ENCODE results near the gene LPCAT1. TPM values are rescaled to one million over a fixed set of nuclear protein-coding genes. Genes with fewer than 3 reads are reported as not detected.
A peak's percentile ranks its signal among the peaks of the same experiment; 100 is the strongest.
"Not testable (repeated sequence)": the region's sequence is repeated elsewhere in the genome, so short reads cannot be mapped to it uniquely, and the experiment has no call there.

Gene LPCAT1
- total RNA-seq, 2 donors from 2014 or later = 31.3 to 37.7 TPM

GRCh38 chr5:1541702-1542400 is 18.1 kb upstream of the LPCAT1 start:
- no peaks in the 10 kb centered on the region for H3K27me3 Mint-ChIP-seq (ENCODE audit: low read depth)
- ATAC-seq (replicated peaks in 1 of 2) (no peak), DNase-seq (no peak)
- no peak overlapping the region for H3K27ac Mint-ChIP-seq
- peaks cover 7% of the 10 kb centered on the region for H3K4me1 Mint-ChIP-seq (ENCODE audit: low read depth)
- H3K4me3 Mint-ChIP-seq = no peak overlapping the region
- H3K36me3 Mint-ChIP-seq (ENCODE audit: insufficient read depth in 2 of 2) = no peaks in the 10 kb centered on the region
- no peaks in the 10 kb centered on the region for H3K9me3 Mint-ChIP-seq

DNA sequence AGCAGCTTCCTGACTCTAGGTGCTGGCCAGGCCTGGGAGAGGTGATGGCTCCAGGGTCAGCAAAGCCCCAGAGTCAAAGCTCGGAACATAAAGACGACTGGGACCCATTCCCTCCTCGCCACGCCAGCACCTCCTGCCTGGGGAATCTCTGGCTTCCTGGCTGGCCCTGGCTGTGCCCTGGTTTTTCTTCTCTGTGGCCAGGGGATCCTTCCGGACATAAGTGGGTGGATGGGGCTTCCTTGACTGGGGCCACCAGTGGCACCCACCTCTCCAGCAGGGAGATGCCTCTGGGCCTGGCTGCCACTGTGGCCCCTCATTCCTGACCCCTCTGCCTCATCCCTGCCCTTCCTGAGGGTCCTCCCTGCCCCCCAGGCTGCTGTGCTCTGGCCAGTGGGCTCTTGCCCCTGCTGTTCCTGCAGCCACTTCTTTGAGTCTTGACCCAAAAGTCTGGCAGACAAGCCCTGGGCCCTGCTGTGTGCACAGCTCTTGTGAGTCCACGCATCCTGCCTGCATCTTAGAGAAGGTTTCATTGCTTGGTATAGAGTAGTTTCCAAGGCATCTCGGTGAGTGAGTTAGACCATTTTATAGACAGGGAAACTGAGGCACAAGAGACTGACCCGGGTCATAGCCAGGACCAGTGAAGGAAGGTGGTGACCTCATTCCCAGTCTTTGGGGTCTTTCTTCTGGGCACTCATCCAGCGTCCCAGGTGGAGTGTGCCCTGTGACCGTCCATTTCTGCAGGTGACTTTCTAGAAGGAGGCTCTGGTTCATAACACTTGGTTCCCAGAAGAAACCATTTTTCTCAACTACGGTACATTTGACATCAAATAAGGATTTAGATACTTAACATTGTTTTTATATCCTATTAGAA is 17.3 kb upstream of the LPCAT1 start:
- H3K36me3 Mint-ChIP-seq (ENCODE audit: insufficient read depth in 2 of 2) = no peaks in the 10 kb centered on the region
- H3K9me3 Mint-ChIP-seq = no peaks in the 10 kb centered on the region
- no peak overlapping the region for H3K4me3 Mint-ChIP-seq
- H3K27me3 Mint-ChIP-seq (ENCODE audit: low read depth) = no peaks in the 10 kb centered on the region
- ATAC-seq (replicated peaks in 1 of 2) (no peak), DNase-seq (no peak)
- no peak overlapping the region for H3K27ac Mint-ChIP-seq
- peaks cover 15% of the 10 kb centered on the region for H3K4me1 Mint-ChIP-seq (ENCODE audit: low read depth)

- no peak overlapping the region for H3K4me3 Mint-ChIP-seq
- H3K27ac Mint-ChIP-seq = no peak overlapping the region
- no peak for ATAC-seq (replicated peaks in 1 of 2)
- H3K27me3 Mint-ChIP-seq (ENCODE audit: low read depth) = no peaks in the 10 kb centered on the region
- no peaks in the 10 kb centered on the region for H3K9me3 Mint-ChIP-seq
- peaks cover 22% of the 10 kb centered on the region for H3K4me1 Mint-ChIP-seq (ENCODE audit: low read depth)
- no peaks in the 10 kb centered on the region for H3K36me3 Mint-ChIP-seq (ENCODE audit: insufficient read depth in 2 of 2)
- DNase-seq = no peak
These were observed 16.4 kb upstream of the LPCAT1 start for GRCh38 chr5:1540166-1540565.

DNA sequence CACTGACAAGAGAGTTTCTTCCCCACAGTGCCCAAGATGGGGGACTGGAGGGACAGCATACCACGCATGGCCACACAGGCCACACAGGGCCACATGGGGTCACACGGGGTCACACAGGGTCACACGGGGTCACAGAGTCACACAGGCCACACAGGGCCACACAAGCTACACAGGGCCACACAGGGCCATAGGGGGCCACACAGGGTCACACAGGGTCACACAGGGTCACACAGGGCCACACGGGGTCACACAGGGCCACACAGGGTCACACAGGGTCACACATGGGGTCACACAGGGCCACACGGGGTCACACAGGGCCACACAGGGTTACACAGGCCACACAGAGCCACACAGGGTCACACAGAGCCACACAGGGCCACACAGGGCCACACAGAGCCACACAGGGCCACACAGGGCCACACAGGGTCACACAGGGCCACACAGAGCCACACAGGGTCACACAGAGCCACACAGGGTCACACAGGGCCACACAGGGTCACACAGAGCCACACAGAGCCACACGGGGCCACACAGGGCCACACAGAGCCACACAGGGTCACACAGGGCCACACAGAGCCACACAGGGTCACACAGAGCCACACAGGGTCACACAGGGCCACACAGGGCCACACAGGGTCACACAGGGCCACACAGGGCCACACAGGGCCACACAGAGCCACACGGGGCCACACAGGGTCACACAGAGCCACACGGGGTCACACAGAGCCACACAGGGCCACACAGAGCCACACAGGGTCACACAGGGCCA is 15.8 kb upstream of the LPCAT1 start:
- H3K27ac Mint-ChIP-seq, DNase-seq: not testable (repeated sequence)

DNA sequence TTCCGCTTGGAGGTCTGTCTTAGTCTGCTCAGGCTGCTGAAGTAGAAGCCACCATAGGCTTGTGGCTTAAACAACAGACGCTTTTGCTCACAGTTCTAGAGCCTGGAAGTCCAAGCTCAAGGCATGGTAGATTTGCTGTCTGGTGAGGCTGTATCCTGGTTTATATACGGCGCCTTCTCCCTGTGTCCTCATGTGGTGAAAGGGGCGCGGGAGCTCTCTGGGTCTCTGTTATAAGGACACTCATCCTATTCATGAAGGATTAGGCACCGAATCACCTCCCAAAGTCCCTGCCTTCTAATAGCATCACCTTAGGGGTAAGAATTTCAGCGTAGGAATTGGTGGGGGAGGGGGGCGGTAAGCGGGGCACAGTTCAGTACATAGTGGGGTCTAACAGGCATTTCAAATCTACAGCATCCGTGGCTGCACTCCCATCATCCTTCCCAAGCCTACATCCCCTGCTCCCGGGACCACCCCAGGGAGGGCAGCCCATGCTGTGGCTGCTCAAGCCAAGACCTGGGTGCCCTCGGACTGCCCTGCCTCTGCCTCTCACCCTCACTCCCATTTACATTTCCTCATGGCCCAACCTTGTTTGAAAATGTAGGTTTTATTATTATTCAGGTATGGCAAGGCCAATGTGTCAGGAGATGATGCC is 15.1 kb upstream of the LPCAT1 start:
- H3K27me3 Mint-ChIP-seq (ENCODE audit: low read depth) = no peaks in the 10 kb centered on the region
- H3K4me1 Mint-ChIP-seq (ENCODE audit: low read depth) = peaks cover 22% of the 10 kb centered on the region
- no peaks in the 10 kb centered on the region for H3K36me3 Mint-ChIP-seq (ENCODE audit: insufficient read depth in 2 of 2)

More for the DNA sequence above, 15.8 kb upstream of the LPCAT1 start:
- not testable (repeated sequence) for ATAC-seq (replicated peaks in 1 of 2); H3K4me3 Mint-ChIP-seq; H3K9me3 Mint-ChIP-seq; H3K27me3 Mint-ChIP-seq (ENCODE audit: low read depth); H3K36me3 Mint-ChIP-seq (ENCODE audit: insufficient read depth in 2 of 2)
- H3K4me1 Mint-ChIP-seq (ENCODE audit: low read depth) = peaks cover 22% of the 10 kb centered on the region

DNA sequence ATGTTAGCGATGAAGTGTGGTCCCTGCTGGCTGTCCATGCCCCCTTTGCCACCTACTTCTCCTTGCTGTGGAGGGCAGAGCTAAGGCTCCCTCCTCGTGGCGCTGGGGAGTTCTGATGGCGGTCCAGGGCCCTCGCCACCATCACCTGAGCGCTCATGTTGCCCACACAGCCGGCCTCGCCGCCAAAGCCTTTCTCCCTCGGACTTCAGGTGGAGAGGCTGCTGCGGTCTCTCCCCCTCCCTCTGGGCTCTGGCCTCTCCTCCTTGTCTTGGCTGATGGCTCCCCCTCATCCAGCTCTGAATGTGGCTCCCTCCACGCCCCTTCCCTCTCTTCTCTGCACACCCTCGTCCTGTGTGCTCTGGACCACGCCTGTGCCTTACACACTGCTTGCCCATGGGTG is 14.5 kb upstream of the LPCAT1 start:
- H3K27me3 Mint-ChIP-seq (ENCODE audit: low read depth) = no peaks in the 10 kb centered on the region
- no peaks in the 10 kb centered on the region for H3K9me3 Mint-ChIP-seq
- DNase-seq (no peak), ATAC-seq (replicated peaks in 1 of 2) (no peak)
- no peak overlapping the region for H3K4me3 Mint-ChIP-seq
- no peaks in the 10 kb centered on the region for H3K36me3 Mint-ChIP-seq (ENCODE audit: insufficient read depth in 2 of 2)
- H3K27ac Mint-ChIP-seq = no peak overlapping the region
- peaks cover 22% of the 10 kb centered on the region for H3K4me1 Mint-ChIP-seq (ENCODE audit: low read depth)

More for the DNA sequence above, 15.1 kb upstream of the LPCAT1 start:
- no peak for ATAC-seq (replicated peaks in 1 of 2)
- Mint-ChIP-seq H3K9me3 (no peaks in the 10 kb centered on the region), H3K27ac (no peak overlapping the region), H3K4me3 (no peak overlapping the region)
- no peak for DNase-seq

DNA sequence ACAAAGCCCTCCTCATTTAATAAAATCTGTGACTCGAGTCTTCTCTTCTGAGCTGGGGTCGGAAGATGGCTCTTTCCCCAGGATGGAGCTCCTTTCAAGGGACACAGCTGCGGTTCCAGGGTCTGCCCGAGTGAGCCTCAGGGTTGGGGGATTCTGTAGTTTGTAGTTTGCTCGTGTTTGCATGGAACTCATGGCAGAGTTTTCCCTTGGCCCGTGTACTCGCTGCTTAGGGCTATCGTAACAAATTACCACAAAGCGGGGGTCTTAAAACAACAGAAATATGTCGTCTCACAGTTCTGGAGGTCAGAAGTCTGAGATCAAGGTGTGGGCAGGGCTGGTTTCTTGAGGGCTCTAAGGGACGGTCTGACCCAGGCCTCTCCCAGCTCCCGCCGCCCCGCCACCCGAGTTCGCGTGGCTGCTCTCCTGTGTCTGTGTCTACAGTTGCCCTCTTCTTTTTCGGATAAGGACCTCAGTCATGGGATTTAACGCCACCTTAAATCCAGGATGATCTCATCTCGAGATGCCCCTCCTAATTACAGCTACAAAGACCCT is 13.9 kb upstream of the LPCAT1 start:
- ATAC-seq (replicated peaks in 1 of 2) (no peak), DNase-seq (no peak)
- Mint-ChIP-seq H3K4me3 (peak overlapping the region in 1 of 2 donors; percentile 80), H3K27me3 (ENCODE audit: low read depth) (no peaks in the 10 kb centered on the region), H3K9me3 (no peaks in the 10 kb centered on the region), H3K27ac (peak overlapping the region; percentile 94), H3K36me3 (ENCODE audit: insufficient read depth in 2 of 2) (no peaks in the 10 kb centered on the region), H3K4me1 (ENCODE audit: low read depth) (peaks cover 22% of the 10 kb centered on the region)

GRCh38 chr5:1536871-1537602 is 13.3 kb upstream of the LPCAT1 start:
- peaks cover 22% of the 10 kb centered on the region for H3K4me1 Mint-ChIP-seq (ENCODE audit: low read depth)
- ATAC-seq (replicated peaks in 1 of 2) = no peak
- no peak for DNase-seq
- no peaks in the 10 kb centered on the region for H3K9me3 Mint-ChIP-seq
- peak overlapping the region; percentile 94 for H3K27ac Mint-ChIP-seq
- H3K36me3 Mint-ChIP-seq (ENCODE audit: insufficient read depth in 2 of 2) = no peaks in the 10 kb centered on the region
- H3K27me3 Mint-ChIP-seq (ENCODE audit: low read depth) = no peaks in the 10 kb centered on the region
- peak overlapping the region; percentile 79 to 80 for H3K4me3 Mint-ChIP-seq

DNA sequence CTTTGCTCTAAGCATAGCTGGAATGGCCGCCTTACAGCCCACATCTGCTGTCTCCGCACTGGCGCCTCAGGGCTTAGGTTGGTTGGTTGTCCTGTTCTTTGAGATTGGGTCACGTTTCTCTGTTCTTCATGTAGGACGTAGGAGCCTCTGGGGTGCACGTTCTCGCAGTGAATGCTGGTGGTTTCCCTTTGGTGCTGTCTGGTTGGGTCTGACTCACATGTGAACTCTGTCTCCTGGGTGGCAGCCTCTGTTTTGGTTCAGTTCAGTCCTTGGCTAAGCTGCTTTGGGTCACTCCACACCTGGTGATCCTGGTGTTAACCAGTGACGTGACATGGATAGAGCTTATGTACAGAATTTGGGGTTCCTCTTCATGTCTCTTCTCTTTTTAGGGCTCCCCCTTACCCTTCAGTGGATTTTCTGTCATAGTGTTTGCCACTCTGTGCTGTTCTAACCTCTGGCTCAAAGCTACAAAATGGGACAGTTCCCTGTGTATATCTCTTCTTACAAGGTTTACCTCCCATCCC is 12.6 kb upstream of the LPCAT1 start:
- H3K36me3 Mint-ChIP-seq (ENCODE audit: insufficient read depth in 2 of 2) = no peaks in the 10 kb centered on the region
- H3K27me3 Mint-ChIP-seq (ENCODE audit: low read depth) = no peaks in the 10 kb centered on the region
- peak; percentile 75 to 78 for DNase-seq
- peaks cover 22% of the 10 kb centered on the region for H3K4me1 Mint-ChIP-seq (ENCODE audit: low read depth)
- H3K9me3 Mint-ChIP-seq = no peaks in the 10 kb centered on the region
- ATAC-seq (replicated peaks in 1 of 2) = peak; percentile 100
- H3K27ac Mint-ChIP-seq = peak overlapping the region; percentile 94
- peak overlapping the region; percentile 79 to 80 for H3K4me3 Mint-ChIP-seq

DNA sequence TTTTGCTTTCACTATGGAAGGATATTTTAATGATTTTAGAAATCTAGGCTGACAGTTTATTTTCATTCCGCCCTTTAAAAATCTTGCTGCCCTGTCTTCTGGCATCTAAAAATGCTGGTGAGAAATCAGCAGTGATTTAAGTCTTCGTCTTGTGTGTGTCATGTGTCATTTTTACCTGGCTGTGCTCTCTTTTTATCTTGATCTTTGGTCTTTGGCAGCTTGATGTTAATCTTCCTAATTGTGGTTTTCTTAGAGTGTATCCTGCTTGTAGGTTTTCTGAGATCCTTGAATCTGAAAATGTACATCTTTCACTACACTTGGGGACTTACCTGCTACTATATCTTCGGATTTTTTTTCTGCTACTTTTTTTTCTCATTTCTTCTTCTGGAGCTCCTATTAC is 11.9 kb upstream of the LPCAT1 start:
- no peak for ATAC-seq (replicated peaks in 1 of 2)
- no peaks in the 10 kb centered on the region for H3K36me3 Mint-ChIP-seq (ENCODE audit: insufficient read depth in 2 of 2)
- no peak for DNase-seq
- H3K27me3 Mint-ChIP-seq (ENCODE audit: low read depth) = no peaks in the 10 kb centered on the region
- peaks cover 22% of the 10 kb centered on the region for H3K4me1 Mint-ChIP-seq (ENCODE audit: low read depth)
- peak overlapping the region; percentile 94 for H3K27ac Mint-ChIP-seq
- H3K4me3 Mint-ChIP-seq = peak overlapping the region; percentile 79 to 80
- H3K9me3 Mint-ChIP-seq = no peaks in the 10 kb centered on the region

GRCh38 chr5:1532384-1532783 is 8.6 kb upstream of the LPCAT1 start:
- DNase-seq (no peak), ATAC-seq (replicated peaks in 1 of 2) (no peak)
- Mint-ChIP-seq H3K9me3 (no peaks in the 10 kb centered on the region), H3K27me3 (ENCODE audit: low read depth) (no peaks in the 10 kb centered on the region), H3K4me1 (ENCODE audit: low read depth) (peaks cover 20% of the 10 kb centered on the region), H3K4me3 (no peak overlapping the region), H3K27ac (no peak overlapping the region), H3K36me3 (ENCODE audit: insufficient read depth in 2 of 2) (no peaks in the 10 kb centered on the region)

- peaks cover 10% of the 10 kb centered on the region for H3K4me1 Mint-ChIP-seq (ENCODE audit: low read depth)
- no peak overlapping the region for H3K27ac Mint-ChIP-seq
- H3K27me3 Mint-ChIP-seq (ENCODE audit: low read depth) = no peaks in the 10 kb centered on the region
- DNase-seq (no peak), ATAC-seq (replicated peaks in 1 of 2) (no peak)
- H3K9me3 Mint-ChIP-seq = no peaks in the 10 kb centered on the region
- H3K4me3 Mint-ChIP-seq = no peak overlapping the region
- H3K36me3 Mint-ChIP-seq (ENCODE audit: insufficient read depth in 2 of 2) = no peaks in the 10 kb centered on the region
These were observed 5.7 kb upstream of the LPCAT1 start for GRCh38 chr5:1529498-1529897.
